HG03469 (cell line): ENCODE measurements around the gene IDS.
"Not testable (repeated sequence)": the region's sequence is repeated elsewhere in the genome, so short reads cannot be mapped to it uniquely, and the experiment has no call there.

ENCODE experiments used
- ATAC-seq: cut with Tn5 transposase; IDR thresholded peaks from one replicate; pipeline ENCODE4 v1.9.1; 2021; ENCODE audit warnings: mild to moderate bottlenecking, moderate library complexity, moderate number of reproducible peaks; ENCODE audit not compliant: unreplicated experiment

IDS gene

DNA sequence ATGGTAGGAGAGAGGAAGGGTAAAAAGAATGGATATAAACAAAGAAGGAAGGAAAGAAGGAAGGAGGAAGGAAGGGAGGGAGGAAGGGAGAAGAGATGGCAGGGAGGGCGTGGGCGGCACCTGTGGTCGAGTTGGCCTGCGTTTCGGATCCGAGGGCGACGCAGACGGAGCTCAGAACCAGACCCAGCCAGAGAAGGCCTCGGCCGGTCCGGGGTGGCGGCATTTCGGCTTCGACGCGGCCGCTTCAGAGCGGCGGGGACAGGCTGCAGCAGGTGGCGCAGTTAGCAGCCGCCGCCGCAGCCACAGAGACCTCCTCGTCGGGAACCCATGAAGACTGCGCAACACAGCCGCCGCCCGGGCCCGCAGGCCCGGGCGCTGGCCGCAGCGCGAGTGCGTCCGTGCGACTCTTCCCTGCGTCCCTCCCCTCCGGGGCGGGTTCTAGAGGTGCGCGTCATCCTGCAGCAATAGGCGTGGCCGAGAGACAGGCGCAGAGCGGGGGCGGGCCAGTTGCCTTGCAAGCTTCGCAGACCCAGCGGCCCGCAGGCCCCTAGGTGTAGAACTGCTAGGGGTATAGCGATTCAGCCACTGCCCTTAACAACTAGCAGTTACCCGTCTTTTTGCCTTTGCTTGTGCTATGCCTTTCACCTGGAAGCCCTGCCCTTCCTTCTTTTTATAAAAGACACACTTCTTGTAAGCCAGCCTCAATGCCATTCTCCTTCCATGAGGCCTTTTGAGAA, at the start of gene IDS:
TSS of gene IDS (minus strand) at position 392 of the 737 bp plus-strand sequence. CDS start at position 223, 169 bp downstream.
- peak; percentile 58 for ATAC-seq

DNA sequence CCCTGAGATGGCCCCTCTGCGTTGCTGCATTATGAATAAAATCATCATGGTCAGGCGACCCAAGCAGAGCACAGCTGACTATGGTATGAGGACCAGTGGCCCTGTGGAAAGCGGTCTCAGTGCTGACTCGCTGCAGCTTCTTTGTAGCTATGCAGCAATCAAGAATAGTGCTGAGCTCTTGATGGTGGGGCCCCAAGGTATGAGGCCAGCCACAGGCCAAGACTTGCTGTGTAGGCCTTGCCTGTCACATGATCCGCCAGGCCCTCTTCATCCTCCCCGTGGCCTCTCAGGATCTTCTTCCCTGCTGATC, 46.8 kb upstream of the IDS start:
- ATAC-seq = not testable (repeated sequence)

DNA sequence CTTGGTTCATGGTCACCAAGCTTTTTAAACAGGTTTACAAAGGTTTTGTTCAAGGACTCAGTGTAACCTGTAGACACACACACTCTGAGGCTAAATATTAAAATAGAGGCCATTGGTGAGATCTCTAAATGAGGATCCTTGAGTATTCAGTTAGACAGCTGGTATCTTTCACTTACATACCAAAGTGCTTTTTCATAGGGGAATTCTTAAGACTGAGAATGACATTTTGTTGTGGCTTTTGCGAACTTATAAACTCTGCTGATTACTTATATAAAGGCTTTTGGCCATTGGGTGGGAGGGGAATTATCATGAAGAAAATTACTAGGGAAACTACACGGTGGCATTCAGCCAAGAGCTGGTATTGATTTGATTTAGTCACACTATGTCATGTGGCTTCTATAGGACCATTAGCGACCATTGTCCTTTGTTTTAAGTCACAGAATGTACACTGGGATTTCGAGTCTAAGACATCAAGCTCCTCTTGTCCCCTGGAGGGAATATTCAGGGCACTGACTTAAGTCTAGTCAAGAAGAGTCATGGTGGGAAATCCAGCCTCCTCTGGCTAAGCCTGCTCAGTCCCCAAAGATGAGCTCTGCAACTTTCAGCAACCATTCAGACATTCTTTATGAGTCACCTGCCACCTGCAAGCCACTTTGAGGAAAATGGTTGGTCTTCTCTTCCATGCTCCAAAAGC, 46.3 kb upstream of the IDS start:
- not testable (repeated sequence) for ATAC-seq

GRCh38 chrX:149550454-149550853, 45.3 kb upstream of the IDS start:
- ATAC-seq = not testable (repeated sequence)

GRCh38 chrX:149549701-149550100, 44.6 kb upstream of the IDS start, which contains the start of gene HSFX3:
Gene HSFX3, minus strand, starts transcription at chrX:149549924. Its CDS starts 72 bp downstream, at chrX:149549852.
- not testable (repeated sequence) for ATAC-seq

- ATAC-seq = not testable (repeated sequence)
Observed at GRCh38 chrX:149547782-149548181, 42.7 kb upstream of the IDS start.

DNA sequence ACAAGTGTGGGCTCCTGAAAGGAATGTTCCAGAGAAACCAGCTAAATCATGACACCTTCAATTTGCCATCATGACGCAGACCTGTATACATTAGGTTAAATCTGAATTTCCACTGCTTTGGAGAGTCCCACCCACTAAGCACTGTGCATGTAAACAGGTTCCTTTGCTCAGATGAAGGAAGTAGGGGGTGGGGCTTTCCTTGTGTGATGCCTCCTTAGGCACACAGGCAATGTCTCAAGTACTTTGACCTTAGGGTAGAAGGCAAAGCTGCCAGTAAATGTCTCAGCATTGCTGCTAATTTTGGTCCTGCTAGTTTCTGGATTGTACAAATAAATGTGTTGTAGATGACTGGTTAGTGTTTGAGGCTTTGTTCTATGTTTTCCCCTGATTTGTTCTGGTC, 41.9 kb upstream of the IDS start:
- not testable (repeated sequence) for ATAC-seq

- not testable (repeated sequence) for ATAC-seq
Observed at GRCh38 chrX:149545545-149546543, 40.7 kb upstream of the IDS start.

- ATAC-seq = no peak
Observed at GRCh38 chrX:149541521-149542047, 36.5 kb upstream of the IDS start.

DNA sequence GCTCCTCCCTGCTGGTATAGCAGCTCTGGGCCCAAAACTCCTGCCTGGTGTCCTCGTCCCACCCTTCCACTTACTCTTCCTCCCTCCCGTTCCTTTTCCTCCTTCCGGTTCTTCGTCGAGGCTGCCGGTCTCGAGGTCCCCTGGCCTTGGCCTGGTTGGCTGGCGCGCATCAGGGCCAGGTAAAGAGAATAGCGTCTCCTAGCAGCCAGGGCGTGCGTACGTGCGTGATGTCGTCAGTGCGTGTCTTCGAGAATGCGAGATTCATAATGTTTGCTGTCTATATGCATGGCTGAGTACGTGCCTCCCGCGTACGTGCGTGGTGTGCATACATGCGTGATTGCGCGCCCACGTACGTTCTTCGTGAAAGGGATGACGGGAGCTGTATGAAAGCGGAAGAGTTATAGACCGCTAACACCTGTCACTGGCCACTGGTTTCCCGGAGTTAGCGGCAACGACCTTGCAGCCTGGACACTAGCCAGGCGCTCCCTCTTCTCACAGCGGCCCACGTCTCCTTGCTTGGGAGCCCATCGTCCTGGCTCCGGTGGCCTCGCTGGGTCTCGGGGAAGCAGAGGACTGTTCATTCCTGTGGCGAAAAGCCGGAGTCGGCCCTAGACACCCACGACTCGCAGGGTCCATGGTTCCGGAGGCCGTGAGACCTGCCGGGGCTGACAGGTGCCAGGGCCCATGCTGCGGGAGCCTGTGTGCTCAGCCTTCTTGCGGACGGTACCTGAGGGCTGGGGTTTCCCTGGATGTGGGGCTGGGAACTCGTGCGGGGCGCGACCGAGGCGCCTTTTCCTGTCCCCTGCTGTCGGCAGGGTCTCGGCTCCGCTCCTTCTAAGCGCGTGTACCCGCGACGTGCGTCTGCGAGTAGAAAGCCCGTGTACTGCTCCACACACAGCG, 35.8 kb upstream of the IDS start, which contains the start of gene EOLA1:
TSS of gene EOLA1 (plus strand) at position 392 of the 900 bp plus-strand sequence. CDS start 4,619 bp downstream, outside the sequence.
- ATAC-seq = peak; percentile 92

DNA sequence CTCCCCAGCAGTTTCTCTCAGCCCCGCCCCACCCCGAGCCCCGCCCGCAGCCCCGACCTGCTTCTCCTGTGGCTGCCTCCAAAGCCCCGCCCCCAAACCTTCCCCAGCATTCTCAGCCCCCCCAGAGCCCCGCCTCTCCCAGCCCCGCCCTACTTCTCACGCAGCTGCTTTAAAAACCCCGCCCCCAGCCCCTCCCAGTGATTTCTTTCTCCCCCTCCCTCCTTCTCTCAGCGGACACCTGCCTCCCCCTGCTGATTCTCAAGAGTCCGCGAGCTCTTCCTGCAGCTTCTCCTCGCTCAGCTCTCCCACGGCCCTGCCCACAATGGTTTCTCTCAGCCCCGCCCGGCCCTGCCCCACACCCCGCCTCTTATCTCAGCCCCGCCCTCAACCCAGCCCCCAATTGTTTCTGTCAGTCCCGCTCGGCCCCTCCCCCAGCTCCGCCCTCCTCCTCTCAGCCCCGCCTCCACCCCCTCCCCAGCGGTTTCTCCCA, 35.1 kb upstream of the IDS start:
- peak; percentile 14 for ATAC-seq

DNA sequence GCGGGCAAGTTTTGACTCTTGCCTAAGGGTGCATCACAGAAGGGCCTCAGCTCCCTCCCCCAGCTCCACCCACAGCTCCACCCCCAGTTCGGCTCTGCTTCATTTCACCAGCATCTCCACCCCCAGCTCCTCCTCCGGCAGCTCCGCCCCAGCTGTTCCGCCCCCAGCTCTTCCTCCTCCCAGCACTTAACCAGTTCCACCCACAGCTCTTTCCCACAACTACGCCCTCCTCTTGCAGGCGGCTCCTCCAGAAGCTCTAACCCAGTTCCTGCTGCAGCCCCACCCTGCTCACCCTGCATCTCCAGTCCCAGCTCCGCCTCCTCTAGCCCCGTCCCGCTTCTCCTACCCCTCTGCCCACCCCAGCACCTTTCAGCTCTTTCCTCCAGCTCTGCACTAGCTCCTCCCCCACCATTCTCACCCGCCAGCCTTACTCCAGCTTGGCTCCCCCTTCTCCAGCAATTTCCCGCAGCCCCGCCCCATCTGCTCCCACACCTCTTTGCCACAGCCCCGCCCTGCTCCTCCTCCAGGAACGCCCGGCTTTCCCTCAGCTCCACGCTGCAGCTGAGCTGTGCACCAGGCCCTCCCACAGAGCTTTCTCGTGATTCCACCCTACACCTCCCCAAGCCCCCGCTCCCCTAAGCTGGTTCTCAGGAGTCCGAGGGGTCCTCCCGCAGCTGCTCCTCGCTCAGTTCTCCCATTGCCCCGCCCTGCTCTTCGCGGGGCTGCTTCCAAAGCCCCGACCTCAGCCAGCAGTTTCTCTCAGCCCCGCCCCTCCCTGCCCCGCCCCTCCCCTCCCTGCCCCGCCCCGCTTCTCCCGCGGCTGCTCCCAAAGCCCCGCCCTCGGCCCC, 34.4 kb upstream of the IDS start:
- ATAC-seq = peak; percentile 33

DNA sequence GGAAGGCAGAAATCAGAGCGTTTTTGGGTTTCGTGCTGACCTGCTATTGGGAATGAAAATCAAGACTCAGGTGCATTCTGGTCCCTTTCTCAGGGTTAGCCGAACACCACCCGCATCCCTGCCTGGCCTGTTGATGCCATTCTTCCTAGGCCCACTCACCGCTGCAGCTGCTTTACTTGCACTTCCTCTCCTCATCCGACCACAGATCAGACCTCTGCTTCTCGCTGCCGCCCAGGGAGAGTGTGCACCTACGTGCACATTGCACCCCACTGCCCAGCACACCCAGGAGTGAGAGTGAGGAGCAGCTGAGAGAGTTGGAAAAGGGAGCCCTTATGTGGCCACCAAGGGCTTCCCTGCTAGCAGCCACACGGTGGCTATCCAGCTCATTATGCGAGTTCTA, 32.4 kb upstream of the IDS start:
- ATAC-seq = not testable (repeated sequence)

DNA sequence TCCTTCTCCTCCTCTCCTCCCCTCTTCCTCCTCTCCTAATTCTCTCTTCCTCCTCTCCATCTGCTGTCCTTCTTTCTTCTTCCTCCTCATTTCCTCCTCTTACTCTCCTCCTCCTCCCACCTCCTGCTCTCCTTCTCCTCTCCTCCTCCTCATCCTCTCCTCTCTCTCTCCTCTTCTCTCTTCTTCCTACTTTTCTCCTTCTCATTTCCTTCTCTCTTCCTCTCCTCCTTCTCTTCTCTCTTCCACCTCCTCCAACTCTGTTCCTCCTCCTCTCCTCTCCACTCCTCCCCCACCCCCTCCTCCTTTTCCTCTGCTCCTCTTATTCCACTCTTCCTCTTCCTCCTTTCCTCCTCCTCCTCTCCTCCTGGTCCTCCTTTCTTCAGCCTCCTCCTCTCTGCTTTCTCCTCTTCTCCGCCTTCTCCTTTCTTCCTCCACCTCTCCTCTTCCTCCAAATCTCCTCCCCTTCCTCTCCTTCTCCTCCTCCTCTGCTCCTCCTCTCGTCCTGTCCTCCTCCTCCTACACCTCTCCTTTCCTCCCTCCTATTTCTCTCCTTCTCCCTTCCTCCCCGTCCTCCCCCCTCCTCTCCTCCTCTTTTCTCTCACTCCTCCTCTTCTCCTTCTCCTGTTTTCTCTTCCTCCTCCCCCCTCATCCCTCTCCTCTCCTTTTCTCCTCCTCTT, 30.0 kb upstream of the IDS start:
- not testable (repeated sequence) for ATAC-seq

- ATAC-seq = not testable (repeated sequence)
Observed at GRCh38 chrX:149533999-149534398, 28.9 kb upstream of the IDS start.

- not testable (repeated sequence) for ATAC-seq
Observed at GRCh38 chrX:149532868-149533267, 27.8 kb upstream of the IDS start.

DNA sequence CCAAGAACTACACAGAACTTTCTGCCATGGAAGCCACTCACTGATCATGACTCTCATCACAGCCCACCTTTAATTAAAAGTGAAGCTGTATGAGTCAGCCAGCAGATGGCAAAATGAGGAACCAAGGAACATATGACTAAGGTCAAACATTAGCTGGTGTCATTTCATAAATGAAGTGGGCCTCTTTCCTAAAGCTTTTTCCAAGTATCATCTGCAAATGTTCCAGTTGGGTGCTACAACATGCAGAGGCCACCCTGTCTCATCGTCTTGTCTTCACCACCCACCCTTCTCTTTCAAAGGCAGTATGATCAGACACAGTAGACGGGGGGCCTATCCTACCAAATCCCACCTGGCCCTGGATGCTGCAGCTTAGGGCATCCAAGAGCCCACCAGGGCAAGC, 26.5 kb upstream of the IDS start:
- peak; percentile 65 for ATAC-seq

DNA sequence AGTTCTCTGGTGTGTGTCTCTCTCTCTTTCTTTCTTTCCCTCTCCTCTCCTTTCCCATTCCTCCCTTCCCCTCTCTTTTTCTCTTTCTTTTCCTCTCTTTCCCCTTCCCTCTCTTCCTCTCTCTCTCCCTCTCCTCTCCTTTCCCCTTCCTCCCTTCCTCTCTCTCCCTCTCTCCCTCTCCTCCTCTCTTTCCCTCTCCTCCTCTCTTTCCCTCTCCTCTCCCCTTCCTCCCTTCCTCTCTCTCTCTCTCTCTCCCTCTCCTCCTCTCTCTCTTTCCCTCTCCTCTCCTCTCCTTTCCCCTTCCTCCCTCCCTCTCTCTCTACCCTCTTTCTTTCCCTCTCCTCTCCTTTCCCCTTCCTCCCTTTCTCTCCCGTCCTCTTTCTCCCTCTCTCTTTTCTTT, 23.3 kb upstream of the IDS start:
- ATAC-seq = no peak
